GM21526 (cell line): ENCODE data around the gene HSDL1.

Experiments
- ATAC-seq: cut with Tn5 transposase; IDR thresholded peaks from one replicate; pipeline ENCODE4 v1.9.1; 2021; ENCODE audit warnings: moderate library complexity; ENCODE audit not compliant: unreplicated experiment, low FRiP score

The HSDL1 gene

GRCh38 chr16:84144859-84145639, at the start of gene HSDL1, which contains the start of gene DNAAF1:
HSDL1 (minus strand) TSS chr16:84145177; CDS start chr16:84131321, 13,856 bp downstream.
DNAAF1 (plus strand) TSS chr16:84145308; CDS start chr16:84145441, 133 bp downstream.
- peak; percentile 73 for ATAC-seq

- no peak for ATAC-seq
Observed at GRCh38 chr16:84194018-84194417, 49.0 kb upstream of the HSDL1 start.

- no peak for ATAC-seq
Observed at GRCh38 chr16:84193480-84193879, 48.5 kb upstream of the HSDL1 start.

GRCh38 chr16:84191466-84191865, 46.5 kb upstream of the HSDL1 start:
- ATAC-seq: no peak

- no peak for ATAC-seq
Observed at GRCh38 chr16:84190731-84191388, 45.9 kb upstream of the HSDL1 start, which contains the start of gene ADAD2. ADAD2 (plus strand) TSS chr16:84191157; CDS start chr16:84191231, 74 bp downstream.

GRCh38 chr16:84186685-84187437, 41.9 kb upstream of the HSDL1 start, which contains the start of gene TAF1C:
TAF1C (minus strand) TSS chr16:84187057; CDS start chr16:84184988, 2,069 bp downstream.
- peak; percentile 85 for ATAC-seq

- no peak for ATAC-seq
Observed at GRCh38 chr16:84184775-84185174, 39.8 kb upstream of the HSDL1 start.

GRCh38 chr16:84183911-84184591, 39.1 kb upstream of the HSDL1 start:
- ATAC-seq: no peak

GRCh38 chr16:84183572-84183875, 38.5 kb upstream of the HSDL1 start:
- no peak for ATAC-seq

GRCh38 chr16:84182680-84183571, 37.9 kb upstream of the HSDL1 start:
- no peak for ATAC-seq

- no peak for ATAC-seq
Observed at GRCh38 chr16:84182104-84182503, 37.1 kb upstream of the HSDL1 start.

- ATAC-seq: no peak
Observed at GRCh38 chr16:84181144-84181915, 36.4 kb upstream of the HSDL1 start.

- ATAC-seq: no peak
Observed at GRCh38 chr16:84180519-84181140, 35.7 kb upstream of the HSDL1 start.

GRCh38 chr16:84179612-84180320, 34.8 kb upstream of the HSDL1 start:
- ATAC-seq: no peak

- ATAC-seq: no peak
Observed at GRCh38 chr16:84178892-84179611, 34.1 kb upstream of the HSDL1 start.

GRCh38 chr16:84178146-84178765, 33.3 kb upstream of the HSDL1 start:
- ATAC-seq: no peak

GRCh38 chr16:84177741-84178073, 32.7 kb upstream of the HSDL1 start:
- ATAC-seq: no peak
